SU-DHL-6 (cell line): Measurements from ENCODE around the gene SMURF1.

ENCODE experiments used
- H2AFZ ChIP-seq: fragments of 200-600 bp; sonication (generic); 2 replicates; pipeline ENCODE4 v1.6.1; 2014; ENCODE audit warnings: low read depth, mild to moderate bottlenecking, moderate library complexity, mixed read lengths, antibody characterized with exemption, low read length; ENCODE audit not compliant: severe bottlenecking
- H3F3A ChIP-seq: fragments of 200-600 bp; shearing (Covaris generic); 2 replicates; pipeline ENCODE4 v1.6.0; 2016; ENCODE audit warnings: antibody characterized with exemption, mild to moderate bottlenecking; ENCODE audit not compliant: insufficient read depth
- H3K27ac ChIP-seq: fragments of 200-600 bp; sonication (generic); 2 replicates; pipeline ENCODE4 v1.5.1; 2016; ENCODE audit warnings: low read depth, mild to moderate bottlenecking, low read length, moderate library complexity, mixed read lengths
- H3K27me3 ChIP-seq: fragments of 200-600 bp; sonication (generic), shearing (Covaris generic); 2 replicates; pipeline ENCODE4 v1.6.0; 2014; ENCODE audit warnings: mild to moderate bottlenecking, low read length
- H3K36me3 ChIP-seq: fragments of 200-600 bp; sonication (generic); 2 replicates; pipeline ENCODE4 v1.6.1; 2014; ENCODE audit warnings: mild to moderate bottlenecking, low read length, mixed read lengths
- H3K4me2 ChIP-seq: fragments of 300-600, 200-600 bp; shearing (Covaris generic), sonication (generic); 2 replicates; pipeline ENCODE4 v1.6.0; 2014; ENCODE audit warnings: low read length, low read depth, mild to moderate bottlenecking; ENCODE audit not compliant: poor library complexity, severe bottlenecking
- H3K4me3 ChIP-seq: fragments of 200-600 bp; sonication (generic); 2 replicates; pipeline ENCODE4 v1.5.1; 2014; ENCODE audit warnings: antibody characterized with exemption, low read length, mild to moderate bottlenecking, mixed read lengths; ENCODE audit not compliant: insufficient read depth, poor library complexity, severe bottlenecking
- H3K79me2 ChIP-seq: fragments of 200-600 bp; sonication (generic); 2 replicates; pipeline ENCODE4 v1.6.1; 2014; ENCODE audit warnings: mild to moderate bottlenecking, low read length, moderate library complexity; ENCODE audit not compliant: insufficient read depth
- H3K9ac ChIP-seq: fragments of 200-600 bp; sonication (generic); 2 replicates; pipeline ENCODE4 v1.7.0; 2014; ENCODE audit warnings: mild to moderate bottlenecking, low read length
- H3K9me2 ChIP-seq: fragments of 200-600 bp; sonication (generic); replicated peaks from 2 replicates; pipeline ENCODE4 v1.6.1; 2014; ENCODE audit warnings: low read length; ENCODE audit not compliant: insufficient read depth
- H3K9me3 ChIP-seq: fragments of 200-600 bp; sonication (generic); 2 replicates; pipeline ENCODE4 v1.6.1; 2014; ENCODE audit warnings: low read length, mixed read lengths; ENCODE audit not compliant: insufficient read depth
- H4K20me1 ChIP-seq: fragments of 200-600 bp; sonication (generic); 2 replicates; pipeline ENCODE4 v1.6.1; 2014; ENCODE audit warnings: low read depth, mild to moderate bottlenecking, antibody characterized with exemption, low read length, moderate library complexity, mixed read lengths
- CTCF ChIP-seq: fragments of 200-600 bp; sonication (generic); IDR thresholded peaks from one replicate; pipeline ENCODE4 v1.5.1; 2017; ENCODE audit warnings: antibody characterized with exemption, mild to moderate bottlenecking, low read length, moderate library complexity; ENCODE audit not compliant: insufficient read depth, poor library complexity, severe bottlenecking
- EZH2phosphoT487 ChIP-seq: fragments of 200-600 bp; sonication (generic), shearing (Covaris generic); conservative IDR thresholded peaks from 2 replicates; pipeline ENCODE4 v1.6.1; 2018; ENCODE audit warnings: mild to moderate bottlenecking, antibody characterized with exemption, low read length, moderate library complexity, mixed read lengths

The SMURF1 gene

GRCh38 chr7:99001482-99002147, 142.3 kb downstream of the SMURF1 start:
- no peaks in the 10 kb centered on the region for H4K20me1 ChIP-seq
- H3K9ac ChIP-seq = no peak overlapping the region
- H3K79me2 ChIP-seq = no peaks in the 10 kb centered on the region
- no peaks in the 10 kb centered on the region for H3K27me3 ChIP-seq
- no peak overlapping the region for H3K4me3 ChIP-seq
- no peak overlapping the region for H3K27ac ChIP-seq
- H3K9me3 ChIP-seq = no peaks in the 10 kb centered on the region
- no peaks in the 10 kb centered on the region for H3K9me2 ChIP-seq
- no peak overlapping the region for H2AFZ ChIP-seq
- no peak for TF ChIP-seq EZH2phosphoT487
- no peak for TF ChIP-seq CTCF
- no peak overlapping the region for H3K4me2 ChIP-seq
- H3K36me3 ChIP-seq = peaks cover 10% of the 10 kb centered on the region; the same call in 1 of the 2 replicates
- no peaks in the 10 kb centered on the region for H3F3A ChIP-seq

- Histone ChIP-seq H3K27me3 (no peaks in the 10 kb centered on the region), H3K9me3 (no peaks in the 10 kb centered on the region), H3K27ac (no peak overlapping the region), H3F3A (no peaks in the 10 kb centered on the region), H3K4me3 (no peak overlapping the region), H3K36me3 (peaks cover 10% of the 10 kb centered on the region; the same call in 1 of the 2 replicates), H2AFZ (no peak overlapping the region), H3K4me2 (no peak overlapping the region), H3K9me2 (no peaks in the 10 kb centered on the region), H3K9ac (no peak overlapping the region), H3K79me2 (no peaks in the 10 kb centered on the region), H4K20me1 (no peaks in the 10 kb centered on the region)
- TF ChIP-seq EZH2phosphoT487 (no peak), CTCF (no peak)
These were observed 142.9 kb downstream of the SMURF1 start for GRCh38 chr7:99000904-99001465.

- H3K9me2 ChIP-seq = no peaks in the 10 kb centered on the region
- peaks cover 10% of the 10 kb centered on the region; the same call in 1 of the 2 replicates for H3K36me3 ChIP-seq
- no peaks in the 10 kb centered on the region for H4K20me1 ChIP-seq
- H3F3A ChIP-seq = no peaks in the 10 kb centered on the region
- H3K79me2 ChIP-seq = no peaks in the 10 kb centered on the region
- H3K27ac ChIP-seq = no peak overlapping the region
- H3K4me2 ChIP-seq = no peak overlapping the region
- H3K9me3 ChIP-seq = no peaks in the 10 kb centered on the region
- H3K4me3 ChIP-seq = no peak overlapping the region
- TF ChIP-seq CTCF = no peak
- no peaks in the 10 kb centered on the region for H3K27me3 ChIP-seq
- H2AFZ ChIP-seq = no peak overlapping the region
- no peak overlapping the region for H3K9ac ChIP-seq
These were observed 143.6 kb downstream of the SMURF1 start for GRCh38 chr7:99000196-99000903.
